ENCODE data around the gene MAD1L1. TPM values are rescaled to one million over a fixed set of nuclear protein-coding genes. Genes with fewer than 3 reads are reported as not detected.

Gene MAD1L1
- total RNA-seq, 1 experiment from 2014 or later, result 38.5 TPM

DNA sequence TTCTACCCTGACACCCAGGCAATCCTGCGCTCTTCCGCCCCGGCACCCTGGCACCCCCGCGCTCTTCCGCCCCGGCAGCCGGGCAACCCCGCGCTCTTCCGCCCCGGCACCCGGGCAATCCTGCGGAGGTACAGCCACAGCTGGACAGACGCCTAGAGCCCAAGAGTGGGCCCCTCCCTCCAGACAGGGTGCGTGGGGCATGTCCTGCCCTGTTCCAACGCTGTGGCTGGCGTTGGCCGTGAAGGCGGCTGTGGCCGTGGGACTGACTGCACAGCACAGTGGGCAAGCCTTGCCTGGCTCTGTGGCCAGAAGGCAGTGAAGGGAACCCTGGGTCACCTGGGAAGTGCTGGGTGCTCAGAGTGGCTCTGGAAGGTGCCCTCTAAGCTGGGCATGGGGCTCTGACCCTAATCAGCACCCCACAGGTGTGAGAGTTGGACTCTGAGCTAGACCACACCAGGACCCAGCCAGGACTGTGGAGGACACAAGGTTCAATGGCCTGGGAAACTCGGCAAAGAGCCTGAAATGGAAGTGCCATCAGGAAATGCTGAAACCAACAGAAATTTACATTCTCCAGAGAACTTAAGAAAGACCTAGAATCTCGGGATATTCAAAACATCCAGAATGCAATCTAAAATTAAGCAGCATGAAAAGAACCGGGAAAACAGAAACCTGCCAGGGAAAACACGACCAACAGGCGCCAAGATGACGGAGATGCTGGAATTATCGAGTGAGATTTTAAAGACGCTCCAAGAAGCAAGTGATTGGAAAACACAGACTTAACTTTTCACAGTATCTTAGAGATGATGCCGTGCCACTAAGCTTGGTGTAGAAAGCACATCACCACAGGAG is 309.1 kb downstream of the MAD1L1 start (continued):
- TF ChIP-seq, protein P1, sequence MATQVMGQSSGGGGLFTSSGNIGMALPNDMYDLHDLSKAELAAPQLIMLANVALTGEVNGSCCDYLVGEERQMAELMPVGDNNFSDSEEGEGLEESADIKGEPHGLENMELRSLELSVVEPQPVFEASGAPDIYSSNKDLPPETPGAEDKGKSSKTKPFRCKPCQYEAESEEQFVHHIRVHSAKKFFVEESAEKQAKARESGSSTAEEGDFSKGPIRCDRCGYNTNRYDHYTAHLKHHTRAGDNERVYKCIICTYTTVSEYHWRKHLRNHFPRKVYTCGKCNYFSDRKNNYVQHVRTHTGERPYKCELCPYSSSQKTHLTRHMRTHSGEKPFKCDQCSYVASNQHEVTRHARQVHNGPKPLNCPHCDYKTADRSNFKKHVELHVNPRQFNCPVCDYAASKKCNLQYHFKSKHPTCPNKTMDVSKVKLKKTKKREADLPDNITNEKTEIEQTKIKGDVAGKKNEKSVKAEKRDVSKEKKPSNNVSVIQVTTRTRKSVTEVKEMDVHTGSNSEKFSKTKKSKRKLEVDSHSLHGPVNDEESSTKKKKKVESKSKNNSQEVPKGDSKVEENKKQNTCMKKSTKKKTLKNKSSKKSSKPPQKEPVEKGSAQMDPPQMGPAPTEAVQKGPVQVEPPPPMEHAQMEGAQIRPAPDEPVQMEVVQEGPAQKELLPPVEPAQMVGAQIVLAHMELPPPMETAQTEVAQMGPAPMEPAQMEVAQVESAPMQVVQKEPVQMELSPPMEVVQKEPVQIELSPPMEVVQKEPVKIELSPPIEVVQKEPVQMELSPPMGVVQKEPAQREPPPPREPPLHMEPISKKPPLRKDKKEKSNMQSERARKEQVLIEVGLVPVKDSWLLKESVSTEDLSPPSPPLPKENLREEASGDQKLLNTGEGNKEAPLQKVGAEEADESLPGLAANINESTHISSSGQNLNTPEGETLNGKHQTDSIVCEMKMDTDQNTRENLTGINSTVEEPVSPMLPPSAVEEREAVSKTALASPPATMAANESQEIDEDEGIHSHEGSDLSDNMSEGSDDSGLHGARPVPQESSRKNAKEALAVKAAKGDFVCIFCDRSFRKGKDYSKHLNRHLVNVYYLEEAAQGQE (IDR thresholded peaks at IDR 0.05; ENCODE audit: low read depth), result no peak
- TF ChIP-seq ELF1 (IDR thresholded peaks at IDR 0.05; ENCODE audit: borderline replicate concordance, low read depth) (no peak), MAX (IDR thresholded peaks at IDR 0.05) (no peak), EZH2 (IDR thresholded peaks at IDR 0.05) (no peak), SIN3A (IDR thresholded peaks at IDR 0.05; ENCODE audit: low read depth) (no peak), TCF7L2 (IDR thresholded peaks at IDR 0.05; ENCODE audit: borderline replicate concordance, extremely low read depth, insufficient read depth, insufficient read length) (no peak)

GRCh38 chr7:1922870-1923236 is 309.9 kb downstream of the MAD1L1 start:
- intact Hi-C loops (cut with micrococcal nuclease), result no loop called here
- ChIA-PET POLR2A (no interaction called here), RAD21 (ENCODE audit: low non-redundant PET in 1 of 2, low total read pairs in 2 of 2, uncharacterized antibody in 2 of 2, unreplicated experiment in 2 of 2) (interaction anchor here in 1 of 2 experiments (0.6 kb wide), 1 partner anchor 426 kb away, joined by 3 read pairs; no protein-coding TSS in a partner anchor), CTCF (no interaction called here)
- Histone ChIP-seq H3K4me1 (ENCODE audit: control insufficient read depth in 1 of 2, insufficient read depth in 2 of 2, low read length in 2 of 2) (no peaks in the 10 kb centered on the region), H3K9me3 (ENCODE audit: control insufficient read depth in 1 of 2, insufficient read depth in 1 of 2, low read depth in 1 of 2, low read length in 2 of 2) (no peaks in the 10 kb centered on the region), H3K27me3 (ENCODE audit: insufficient read depth, low read length) (no peaks in the 10 kb centered on the region), H2AFZ (ENCODE audit: low read depth, low read length, poor library complexity, severe bottlenecking) (no peak overlapping the region), H3K36me3 (ENCODE audit: control insufficient read depth in 1 of 2, insufficient read depth in 2 of 2, low read length in 2 of 2) (no peaks in the 10 kb centered on the region), H3K27ac (ENCODE audit: low read depth, low read length) (no peak overlapping the region), H3K4me2 (ENCODE audit: low read length) (no peak overlapping the region), H3K4me3 (replicated peaks in 1 of 2; ENCODE audit: low read depth in 1 of 2, low read length in 2 of 2) (no peak overlapping the region), H4K20me1 (ENCODE audit: insufficient read depth) (no peaks in the 10 kb centered on the region), H3K9me2 (ENCODE audit: insufficient read depth) (no peaks in the 10 kb centered on the region), H3K79me2 (ENCODE audit: insufficient read depth, low read length) (no peaks in the 10 kb centered on the region), H3K9ac (ENCODE audit: low read length) (no peak overlapping the region)
- TF ChIP-seq, protein P2, sequence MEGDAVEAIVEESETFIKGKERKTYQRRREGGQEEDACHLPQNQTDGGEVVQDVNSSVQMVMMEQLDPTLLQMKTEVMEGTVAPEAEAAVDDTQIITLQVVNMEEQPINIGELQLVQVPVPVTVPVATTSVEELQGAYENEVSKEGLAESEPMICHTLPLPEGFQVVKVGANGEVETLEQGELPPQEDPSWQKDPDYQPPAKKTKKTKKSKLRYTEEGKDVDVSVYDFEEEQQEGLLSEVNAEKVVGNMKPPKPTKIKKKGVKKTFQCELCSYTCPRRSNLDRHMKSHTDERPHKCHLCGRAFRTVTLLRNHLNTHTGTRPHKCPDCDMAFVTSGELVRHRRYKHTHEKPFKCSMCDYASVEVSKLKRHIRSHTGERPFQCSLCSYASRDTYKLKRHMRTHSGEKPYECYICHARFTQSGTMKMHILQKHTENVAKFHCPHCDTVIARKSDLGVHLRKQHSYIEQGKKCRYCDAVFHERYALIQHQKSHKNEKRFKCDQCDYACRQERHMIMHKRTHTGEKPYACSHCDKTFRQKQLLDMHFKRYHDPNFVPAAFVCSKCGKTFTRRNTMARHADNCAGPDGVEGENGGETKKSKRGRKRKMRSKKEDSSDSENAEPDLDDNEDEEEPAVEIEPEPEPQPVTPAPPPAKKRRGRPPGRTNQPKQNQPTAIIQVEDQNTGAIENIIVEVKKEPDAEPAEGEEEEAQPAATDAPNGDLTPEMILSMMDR (IDR thresholded peaks at IDR 0.05 in 2 of 3, conservative IDR thresholded peaks at IDR 0.05 in 1 of 3; ENCODE audit: borderline replicate concordance in 1 of 3, insufficient read depth in 1 of 3, low read depth in 2 of 3, low read length in 2 of 3), result 0 out of 6 replicates have a peak, but pooled peaks of 1 of the 3 experiments have one; percentile 6
- TF ChIP-seq TCF7L2 (IDR thresholded peaks at IDR 0.05; ENCODE audit: borderline replicate concordance, extremely low read depth, insufficient read depth, insufficient read length), result no peak
- no peak for ATAC-seq
- no TSS peak for BruUV-seq (replicated peaks)
- no peak for DNase-seq (ENCODE audit: low read depth, low spot score)
